ENCODE data around the gene FGFR2.

Gene FGFR2

DNA sequence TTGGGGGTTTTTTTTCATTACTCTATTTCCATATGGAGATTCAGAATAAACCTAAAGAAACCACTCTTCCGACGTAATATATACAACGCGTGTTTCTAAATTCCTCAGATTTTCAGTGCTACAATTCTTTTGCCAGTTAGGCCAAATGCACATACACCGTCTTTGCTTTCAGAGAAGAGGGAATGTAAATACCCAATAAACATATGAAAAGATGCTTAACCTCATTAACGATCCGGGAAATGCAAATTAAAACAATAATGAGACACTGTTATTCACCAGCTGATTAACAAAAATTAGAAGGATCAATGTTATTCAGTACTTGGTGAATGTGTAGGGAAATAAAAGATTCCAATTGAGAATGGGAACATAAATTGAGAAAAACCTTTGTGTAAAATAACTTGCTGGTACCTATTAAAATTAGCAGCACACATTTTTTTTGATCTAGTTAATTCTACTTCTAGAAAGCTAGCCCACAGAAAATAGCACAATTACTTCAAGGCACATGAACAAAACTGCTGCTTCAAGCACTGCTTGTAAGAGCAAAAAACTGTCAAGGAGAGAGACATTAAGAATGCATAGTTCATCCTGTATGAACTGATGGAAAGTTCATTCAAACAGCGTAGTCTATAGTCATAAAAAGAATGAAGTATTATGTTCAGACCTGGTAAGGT is 56.7 kb downstream of the FGFR2 start:
- no peak for DNase-seq (ENCODE audit: low read depth)
- TF ChIP-seq CTCF (IDR thresholded peaks at IDR 0.05; ENCODE audit: low read depth, low read length, missing control alignments): no peak
- no peak overlapping the region for H3K4me3 ChIP-seq (ENCODE audit: low read depth, low read length)

DNA sequence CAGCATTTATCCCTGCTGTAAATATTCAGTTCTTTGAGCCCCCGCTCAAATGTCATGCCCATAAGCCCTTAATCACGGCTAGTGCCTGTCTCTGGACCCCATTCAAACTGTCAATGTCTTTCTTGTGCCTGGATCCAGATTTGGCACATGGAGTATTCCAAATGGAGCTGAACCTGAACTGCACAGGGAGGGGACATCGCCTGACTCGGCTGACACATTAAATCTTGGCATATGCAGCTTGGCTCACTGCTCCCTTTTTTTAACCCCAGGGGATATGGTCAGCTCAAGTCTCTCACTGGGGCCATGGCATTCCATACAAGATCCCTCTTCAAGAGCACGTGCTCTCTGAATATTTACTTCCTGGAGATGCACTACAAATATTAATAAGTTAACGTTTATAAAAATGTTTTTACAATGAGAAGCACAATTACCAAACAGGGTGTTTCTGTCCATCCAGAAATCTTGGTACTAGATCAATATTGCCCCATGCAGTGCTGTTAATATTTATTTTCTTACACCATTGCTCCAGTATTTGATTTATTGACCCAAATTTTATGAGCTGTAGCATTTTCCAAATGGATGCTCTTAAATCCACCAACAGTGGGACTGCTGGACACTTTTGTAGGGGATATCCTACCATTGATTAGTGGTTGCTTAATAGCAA is 57.4 kb downstream of the FGFR2 start:
- H3K4me3 ChIP-seq (ENCODE audit: low read depth, low read length): no peak overlapping the region
- DNase-seq (ENCODE audit: low read depth): no peak
- TF ChIP-seq CTCF (IDR thresholded peaks at IDR 0.05; ENCODE audit: low read depth, low read length, missing control alignments): no peak

DNA sequence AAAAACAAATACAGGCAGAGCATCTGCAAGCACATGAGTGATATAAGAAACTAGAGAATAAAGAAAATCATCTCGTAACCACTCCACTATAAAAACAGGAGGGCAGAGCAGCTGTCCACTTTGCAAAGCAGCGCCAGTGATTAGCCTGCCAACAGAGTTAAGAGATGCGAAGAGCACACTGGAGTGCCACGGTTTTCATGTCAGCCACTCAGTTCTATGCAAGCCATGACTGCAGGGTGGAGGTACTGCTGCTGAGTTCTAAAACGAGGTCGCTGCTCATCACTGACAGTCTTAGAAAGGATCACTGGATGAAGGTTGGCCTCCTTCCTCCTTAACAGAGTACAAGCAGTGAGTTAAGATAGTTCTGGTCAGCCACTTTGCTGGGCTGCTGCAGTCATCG is 58.5 kb downstream of the FGFR2 start:
- no peak for TF ChIP-seq CTCF (IDR thresholded peaks at IDR 0.05; ENCODE audit: low read depth, low read length, missing control alignments)
- no peak overlapping the region for H3K4me3 ChIP-seq (ENCODE audit: low read depth, low read length)
- no peak for DNase-seq (ENCODE audit: low read depth)

DNA sequence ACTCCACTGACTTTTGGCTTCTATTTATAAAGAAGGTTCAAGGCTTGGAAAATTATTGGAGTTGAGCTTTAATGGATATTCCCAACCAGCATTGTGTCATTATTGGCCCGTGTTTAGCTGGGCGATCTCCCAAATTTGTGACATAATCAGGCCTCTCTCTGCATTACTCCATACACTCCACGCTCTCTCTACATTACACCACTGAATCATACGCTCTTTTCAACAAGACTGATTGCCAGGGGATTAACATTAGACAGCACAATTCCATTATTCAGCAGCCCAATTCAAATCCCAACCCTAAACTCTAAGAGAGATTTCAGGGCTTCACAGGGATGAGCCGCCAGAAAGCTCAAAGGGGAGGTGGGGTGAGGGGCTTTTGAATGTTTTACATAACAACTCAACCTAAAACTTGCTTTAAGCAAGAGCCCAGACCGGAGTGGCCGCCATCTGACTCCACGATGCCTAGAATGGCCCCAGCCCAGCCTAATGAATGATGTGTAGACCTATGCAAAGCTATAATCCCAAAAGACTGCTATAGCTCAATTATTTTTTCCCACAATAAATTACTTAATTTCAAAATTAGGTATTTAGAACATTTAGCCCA is 61.8 kb downstream of the FGFR2 start:
- DNase-seq (ENCODE audit: low read depth): no peak
- no peak for TF ChIP-seq CTCF (IDR thresholded peaks at IDR 0.05; ENCODE audit: low read depth, low read length, missing control alignments)
- H3K4me3 ChIP-seq (ENCODE audit: low read depth, low read length): no peak overlapping the region

DNA sequence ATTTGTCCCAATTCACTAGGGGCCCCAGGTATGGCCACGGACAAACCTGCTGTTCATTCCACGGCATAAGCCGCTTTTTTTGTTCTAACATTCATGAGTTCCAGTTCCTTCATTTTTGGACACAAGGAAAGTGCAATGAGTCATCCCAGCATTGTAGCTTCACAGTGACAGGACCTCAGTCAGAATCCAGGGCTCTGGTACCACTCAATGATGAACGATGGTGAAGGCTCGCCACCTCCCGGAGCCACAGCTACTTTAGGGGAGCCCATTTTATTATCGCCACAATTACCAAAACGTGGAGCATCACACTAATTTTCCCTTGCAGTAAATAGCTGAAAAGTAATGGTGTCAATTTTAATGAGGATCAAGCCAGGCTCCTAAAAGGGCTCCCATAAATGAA is 62.9 kb downstream of the FGFR2 start:
- DNase-seq (ENCODE audit: low read depth): no peak
- TF ChIP-seq CTCF (IDR thresholded peaks at IDR 0.05; ENCODE audit: low read depth, low read length, missing control alignments): no peak
- no peak overlapping the region for H3K4me3 ChIP-seq (ENCODE audit: low read depth, low read length)

GRCh38 chr10:121532292-121532864 is 65.9 kb downstream of the FGFR2 start:
- H3K4me3 ChIP-seq (ENCODE audit: low read depth, low read length): no peak overlapping the region
- TF ChIP-seq CTCF (IDR thresholded peaks at IDR 0.05; ENCODE audit: low read depth, low read length, missing control alignments): no peak
- no peak for DNase-seq (ENCODE audit: low read depth)

All from GM12864 (cell line).